CD4-positive, alpha-beta T cell (primary cell): ENCODE data around the gene DEPP1. TPM values are rescaled to one million over a fixed set of nuclear protein-coding genes. Genes with fewer than 3 reads are reported as not detected.

ENCODE experiments used
- ATAC-seq: fragments of 200-7000 bp; cut with Tn5 transposase; one replicate; pipeline ENCODE4 v1.10.0; 2022; ENCODE audit warnings: mild to moderate bottlenecking; ENCODE audit not compliant: poor library complexity
- CTCF ChIA-PET: fragments of 350-600 bp; sonication (Branson Sonifier 250); formaldehyde crosslinking; loops from one replicate; lab custom pipeline; 2021; ENCODE audit warnings: antibody characterized with exemption, inconsistent platforms; lab: Charles Lee
- POLR2A ChIA-PET: fragments of 350-600 bp; sonication (Branson Sonifier 250); formaldehyde crosslinking; loops from one replicate; lab custom pipeline; 2021; ENCODE audit warnings: antibody characterized with exemption, inconsistent platforms; lab: Charles Lee
- DNase-seq, 14 experiments: peaks; one replicate each; pipeline ENCODE4 v3.0.0-alpha.2; 2013 to 2020; ENCODE audit warnings: mixed read lengths in 2 of 14
- H3K27ac ChIP-seq, 2 donors: one replicate each; pipeline versions ENCODE4 v1.5.1 to v1.7.0; 2013; ENCODE audit warnings: low read length in 2 of 2, low read depth in 1 of 2, mild to moderate bottlenecking in 1 of 2
- H3K27me3 ChIP-seq, 2 experiments: 1 replicate in 1 of 2; 2 replicates in 1 of 2; pipeline versions ENCODE4 v1.6.1 to v1.7.0; 2013; ENCODE audit warnings: low read length in 2 of 2, control low read depth in 1 of 2, mild to moderate bottlenecking in 1 of 2, moderate library complexity in 1 of 2; ENCODE audit not compliant: insufficient read depth in 2 of 2, control insufficient read depth in 1 of 2
- H3K36me3 ChIP-seq: one replicate; pipeline ENCODE4 v1.6.1; 2013; ENCODE audit warnings: low read length, control low read depth; ENCODE audit not compliant: insufficient read depth
- H3K4me1 ChIP-seq: one replicate; pipeline ENCODE4 v1.6.1; 2013; ENCODE audit warnings: low read length, control low read depth; ENCODE audit not compliant: insufficient read depth
- H3K4me3 ChIP-seq: one replicate; pipeline ENCODE4 v1.5.1; 2013; ENCODE audit warnings: mild to moderate bottlenecking, low read length, moderate library complexity
- H3K9me3 ChIP-seq, 2 experiments: 1 replicate in 1 of 2; 2 replicates in 1 of 2; pipeline versions ENCODE4 v1.6.1 to v1.7.0; 2013; ENCODE audit warnings: low read length in 2 of 2, mild to moderate bottlenecking in 2 of 2, control low read depth in 1 of 2, moderate library complexity in 1 of 2; ENCODE audit not compliant: control insufficient read depth in 1 of 2, insufficient read depth in 1 of 2
- H3K27ac Mint-ChIP-seq: one replicate; pipeline ENCODE4 v1.8.0; 2020; ENCODE audit warnings: mixed read lengths
- H3K27me3 Mint-ChIP-seq: one replicate; pipeline ENCODE4 v1.8.0; 2021; ENCODE audit warnings: mixed read lengths
- H3K36me3 Mint-ChIP-seq: one replicate; pipeline ENCODE4 v1.8.0; 2021; ENCODE audit warnings: low read depth, mixed read lengths
- H3K4me1 Mint-ChIP-seq: one replicate; pipeline ENCODE4 v1.8.0; 2021; ENCODE audit warnings: low read depth, mixed read lengths
- H3K4me3 Mint-ChIP-seq: one replicate; pipeline ENCODE4 v1.8.0; 2020; ENCODE audit warnings: mild to moderate bottlenecking, mixed read lengths
- H3K9me3 Mint-ChIP-seq: one replicate; pipeline ENCODE4 v1.8.0; 2020; ENCODE audit warnings: mixed read lengths
- intact Hi-C, 2 experiments: fragments of 100-400 bp; cut with DNase I in 1 of 2; cut with micrococcal nuclease in 1 of 2; formaldehyde crosslinking; loops; one replicate each; pipeline versions ENCODE4 v1.15.1 to v1.9.0; 2023 to 2025; cut with DNase I, micrococcal nuclease
- total RNA-seq, 174 experiments: library from RNA in 2 of 174; stranded (reverse) in 2 of 174; gene quantifications; one replicate each; pipeline ENCODE4 v1.2.3 and lab custom pipeline; 2021 to 2026
- TF ChIP-seq, protein P1 (sequence below): fragments of 200-600 bp; IDR thresholded peaks from one replicate; pipeline ENCODE4 v1.8.0; 2022; ENCODE audit warnings: antibody characterized with exemption, mild to moderate bottlenecking

DEPP1 gene
- total RNA-seq, 2 experiments from 2014 or later: not detected

- POLR2A ChIA-PET: no interaction called here
- ATAC-seq: no peak
- intact Hi-C loops: no loop called here
- Mint-ChIP-seq H3K9me3 (no peaks in the 10 kb centered on the region), H3K27ac (no peak overlapping the region), H3K36me3 (no peaks in the 10 kb centered on the region), H3K4me3 (no peak overlapping the region), H3K4me1 (peaks cover 31% of the 10 kb centered on the region), H3K27me3 (no peaks in the 10 kb centered on the region)
- H3K36me3 ChIP-seq: no peaks in the 10 kb centered on the region
- H3K9me3 ChIP-seq: no peaks in the 10 kb centered on the region
- no peak overlapping the region for H3K27ac ChIP-seq
- H3K4me3 ChIP-seq: no peak overlapping the region
- peaks cover 36% of the 10 kb centered on the region for H3K4me1 ChIP-seq
- no peak for DNase-seq
- TF ChIP-seq, protein P1, sequence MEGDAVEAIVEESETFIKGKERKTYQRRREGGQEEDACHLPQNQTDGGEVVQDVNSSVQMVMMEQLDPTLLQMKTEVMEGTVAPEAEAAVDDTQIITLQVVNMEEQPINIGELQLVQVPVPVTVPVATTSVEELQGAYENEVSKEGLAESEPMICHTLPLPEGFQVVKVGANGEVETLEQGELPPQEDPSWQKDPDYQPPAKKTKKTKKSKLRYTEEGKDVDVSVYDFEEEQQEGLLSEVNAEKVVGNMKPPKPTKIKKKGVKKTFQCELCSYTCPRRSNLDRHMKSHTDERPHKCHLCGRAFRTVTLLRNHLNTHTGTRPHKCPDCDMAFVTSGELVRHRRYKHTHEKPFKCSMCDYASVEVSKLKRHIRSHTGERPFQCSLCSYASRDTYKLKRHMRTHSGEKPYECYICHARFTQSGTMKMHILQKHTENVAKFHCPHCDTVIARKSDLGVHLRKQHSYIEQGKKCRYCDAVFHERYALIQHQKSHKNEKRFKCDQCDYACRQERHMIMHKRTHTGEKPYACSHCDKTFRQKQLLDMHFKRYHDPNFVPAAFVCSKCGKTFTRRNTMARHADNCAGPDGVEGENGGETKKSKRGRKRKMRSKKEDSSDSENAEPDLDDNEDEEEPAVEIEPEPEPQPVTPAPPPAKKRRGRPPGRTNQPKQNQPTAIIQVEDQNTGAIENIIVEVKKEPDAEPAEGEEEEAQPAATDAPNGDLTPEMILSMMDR: no peak
- CTCF ChIA-PET: no interaction called here
- H3K27me3 ChIP-seq: no peaks in the 10 kb centered on the region
Measured at GRCh38 chr10:44965104-44965503, 13.5 kb downstream of the DEPP1 start.

- Histone ChIP-seq H3K27ac (no peak overlapping the region), H3K27me3 (no peaks in the 10 kb centered on the region), H3K36me3 (no peaks in the 10 kb centered on the region), H3K4me1 (peaks cover 35% of the 10 kb centered on the region), H3K9me3 (no peaks in the 10 kb centered on the region), H3K4me3 (no peak overlapping the region)
- H3K4me3 Mint-ChIP-seq: no peak overlapping the region
- TF ChIP-seq, protein P1: no peak
- H3K4me1 Mint-ChIP-seq: peaks cover 33% of the 10 kb centered on the region
- ATAC-seq (no peak), DNase-seq (peak in 1 of 14 experiments; percentile 38)
- H3K36me3 Mint-ChIP-seq: no peaks in the 10 kb centered on the region
- ChIA-PET POLR2A (interaction anchor here (0.6 to 1.0 kb wide), 2 partner anchors 10 to 14 kb away, joined by 3 read pairs; no protein-coding TSS in a partner anchor), CTCF (no interaction called here)
- intact Hi-C loops: no loop called here
- no peak overlapping the region for H3K27ac Mint-ChIP-seq
- H3K27me3 Mint-ChIP-seq: no peaks in the 10 kb centered on the region
- no peaks in the 10 kb centered on the region for H3K9me3 Mint-ChIP-seq
Measured at GRCh38 chr10:44963772-44964633, 14.6 kb downstream of the DEPP1 start.

GRCh38 chr10:44962870-44963738 lies 15.5 kb downstream of the DEPP1 start:
- peaks cover 35% of the 10 kb centered on the region for H3K4me1 ChIP-seq
- H3K4me1 Mint-ChIP-seq: peaks cover 35% of the 10 kb centered on the region
- CTCF ChIA-PET: no interaction called here

More at GRCh38 chr10:44962870-44963738, 15.5 kb downstream of the DEPP1 start:
- H3K9me3 Mint-ChIP-seq: no peaks in the 10 kb centered on the region
- ATAC-seq (no peak), DNase-seq (peak in 2 of 14 experiments; percentile 18 to 37)
- Histone ChIP-seq H3K27ac (no peak overlapping the region), H3K4me3 (no peak overlapping the region), H3K9me3 (no peaks in the 10 kb centered on the region), H3K27me3 (no peaks in the 10 kb centered on the region), H3K36me3 (no peaks in the 10 kb centered on the region)
- H3K36me3 Mint-ChIP-seq: no peaks in the 10 kb centered on the region
- no peak overlapping the region for H3K27ac Mint-ChIP-seq
- H3K4me3 Mint-ChIP-seq: no peak overlapping the region
- TF ChIP-seq, protein P1: no peak
- POLR2A ChIA-PET: interaction anchor here (1.0 kb wide), 1 partner anchor 11 kb away, joined by 3 read pairs; no protein-coding TSS in a partner anchor
- intact Hi-C loops: no loop called here
- H3K27me3 Mint-ChIP-seq: no peaks in the 10 kb centered on the region
